Subcutaneous adipose tissue (tissue), 4 donors: Measurements from ENCODE around the gene PILRA. TPM values are rescaled to one million over a fixed set of nuclear protein-coding genes. Genes with fewer than 3 reads are reported as not detected.

Experiments used
- total RNA-seq, 4 donors: library from RNA; depleted of rRNA; stranded (reverse); fragments of >200 nt; gene quantifications; one replicate each; pipeline ENCODE4 v1.1.0, GENCODE V29; 2016
- TF ChIP-seq, protein P1 (sequence below): fragments of 450-650 bp; IDR thresholded peaks from one replicate; pipeline ENCODE4 v1.5.1; 2016; ENCODE audit warnings: low read depth, mild to moderate bottlenecking, control low read depth, antibody characterized with exemption, moderate library complexity

PILRA gene
- total RNA-seq, 4 donors from 2014 or later = 8.0 to 44.2 (median 9.9) TPM

- TF ChIP-seq, protein P1, sequence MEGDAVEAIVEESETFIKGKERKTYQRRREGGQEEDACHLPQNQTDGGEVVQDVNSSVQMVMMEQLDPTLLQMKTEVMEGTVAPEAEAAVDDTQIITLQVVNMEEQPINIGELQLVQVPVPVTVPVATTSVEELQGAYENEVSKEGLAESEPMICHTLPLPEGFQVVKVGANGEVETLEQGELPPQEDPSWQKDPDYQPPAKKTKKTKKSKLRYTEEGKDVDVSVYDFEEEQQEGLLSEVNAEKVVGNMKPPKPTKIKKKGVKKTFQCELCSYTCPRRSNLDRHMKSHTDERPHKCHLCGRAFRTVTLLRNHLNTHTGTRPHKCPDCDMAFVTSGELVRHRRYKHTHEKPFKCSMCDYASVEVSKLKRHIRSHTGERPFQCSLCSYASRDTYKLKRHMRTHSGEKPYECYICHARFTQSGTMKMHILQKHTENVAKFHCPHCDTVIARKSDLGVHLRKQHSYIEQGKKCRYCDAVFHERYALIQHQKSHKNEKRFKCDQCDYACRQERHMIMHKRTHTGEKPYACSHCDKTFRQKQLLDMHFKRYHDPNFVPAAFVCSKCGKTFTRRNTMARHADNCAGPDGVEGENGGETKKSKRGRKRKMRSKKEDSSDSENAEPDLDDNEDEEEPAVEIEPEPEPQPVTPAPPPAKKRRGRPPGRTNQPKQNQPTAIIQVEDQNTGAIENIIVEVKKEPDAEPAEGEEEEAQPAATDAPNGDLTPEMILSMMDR = no peak
These were observed 29.0 kb downstream of the PILRA start for GRCh38 chr7:100402241-100402640.

DNA sequence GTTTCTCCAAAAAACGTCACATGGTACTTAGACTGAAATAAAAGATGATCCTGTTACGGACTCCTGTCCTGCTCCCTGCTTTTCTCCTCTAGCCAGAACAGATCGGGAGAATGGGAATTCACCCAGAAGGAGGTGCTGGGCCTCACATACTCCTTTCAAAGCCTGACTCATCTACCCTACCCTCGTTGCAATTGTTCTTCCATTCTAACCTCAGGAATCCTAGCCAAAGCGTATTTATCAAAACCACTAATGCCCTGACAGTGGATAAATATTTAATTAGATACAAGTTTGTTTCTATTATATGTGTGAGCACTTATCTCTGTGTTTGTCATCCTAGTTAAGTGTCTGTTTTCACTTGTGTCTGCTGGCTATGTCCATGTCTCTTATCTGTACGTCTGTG is 33.5 kb downstream of the PILRA start:
- TF ChIP-seq, protein P1 = no peak

GRCh38 chr7:100407285-100408180 is 34.2 kb downstream of the PILRA start:
- TF ChIP-seq, protein P1 = no peak

DNA sequence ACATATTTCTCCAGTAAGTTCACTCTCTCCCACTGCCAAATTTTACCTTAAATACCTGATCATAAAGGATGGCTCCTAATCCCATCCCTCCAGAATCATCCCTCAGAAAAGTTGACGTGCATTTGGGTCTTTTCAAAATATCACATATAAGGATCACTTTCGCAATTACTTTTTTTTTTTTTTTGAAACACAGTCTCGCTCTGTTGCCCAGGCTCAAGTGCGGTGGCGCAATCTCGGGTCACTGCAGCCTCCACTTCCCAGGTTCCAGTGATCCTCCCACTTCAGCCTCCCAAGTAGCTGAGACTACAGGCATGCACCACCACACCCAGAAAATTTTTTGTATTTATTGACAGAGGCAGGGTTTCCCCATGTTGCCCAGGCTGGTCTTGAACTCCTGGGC is 37.8 kb downstream of the PILRA start:
- TF ChIP-seq, protein P1 = no peak

DNA sequence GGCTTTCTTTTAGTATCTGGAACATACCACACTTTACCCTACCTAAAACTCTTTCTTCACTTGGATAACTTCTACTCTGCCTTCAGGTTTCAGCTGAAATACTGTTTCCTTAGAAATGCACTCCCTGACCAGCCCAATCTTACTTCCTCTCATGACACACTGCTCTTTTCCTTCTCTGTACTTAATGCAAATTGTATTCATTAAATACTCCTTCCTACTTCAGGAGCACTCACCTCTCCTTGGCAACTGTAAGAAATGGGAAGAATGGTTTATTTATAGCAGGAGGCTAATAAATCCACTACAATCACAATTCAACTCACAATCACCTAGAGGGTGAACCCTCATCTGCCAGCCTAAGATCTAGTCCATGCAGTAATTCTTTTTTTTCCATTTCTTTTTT is 40.1 kb downstream of the PILRA start:
- TF ChIP-seq, protein P1 = no peak

DNA sequence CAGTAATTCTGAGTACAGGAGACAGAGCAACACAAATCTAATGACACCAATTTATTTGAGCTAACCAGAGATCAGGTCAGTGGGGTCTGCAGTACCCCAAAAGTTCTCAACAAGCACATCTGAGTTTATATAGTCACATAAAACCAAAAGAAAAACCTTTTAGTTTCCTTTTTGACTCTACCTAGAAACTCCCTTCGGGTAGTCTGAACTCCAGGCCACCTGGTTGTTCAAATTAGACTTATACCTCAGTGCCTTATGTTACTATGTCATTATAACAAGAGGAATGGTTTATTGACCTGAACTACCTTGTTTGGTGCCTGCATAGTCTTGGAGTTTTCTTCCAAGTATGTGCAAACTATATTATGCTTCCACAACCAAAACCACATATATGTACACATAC is 40.6 kb downstream of the PILRA start:
- TF ChIP-seq, protein P1 = no peak

DNA sequence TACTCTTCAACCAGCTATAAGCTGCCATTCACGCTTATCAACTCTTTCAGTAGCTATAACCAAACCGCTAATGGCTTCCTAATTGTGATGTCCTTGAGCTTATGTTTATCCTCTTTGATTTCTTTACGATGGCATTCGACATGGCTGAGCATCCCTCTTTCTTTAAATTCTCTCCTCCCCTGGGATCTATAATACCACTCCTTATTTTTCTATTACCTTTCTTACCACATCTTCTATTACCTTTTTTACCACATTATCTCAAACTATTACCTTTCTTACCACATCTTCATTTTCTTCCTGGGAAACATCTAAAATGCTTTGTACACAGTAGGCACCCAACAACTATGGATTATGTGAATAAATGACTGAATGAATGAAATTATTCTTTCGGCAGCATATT is 42.2 kb downstream of the PILRA start:
- TF ChIP-seq, protein P1 = no peak
